Smooth muscle cell (in vitro differentiated cells): ENCODE measurements around the gene LSM10. TPM values are rescaled to one million over a fixed set of nuclear protein-coding genes. Genes with fewer than 3 reads are reported as not detected.

ENCODE experiments used
- DNase-seq: peaks from one replicate; lab custom pipeline; 2025; ENCODE audit not compliant: unreplicated experiment; lab: John Stamatoyannopoulos, UW
- H2AFZ ChIP-seq: fragments of 200-600 bp; sonication (generic); 2 replicates; pipeline ENCODE4 v1.6.0; 2016; ENCODE audit warnings: antibody characterized with exemption, low read depth, mild to moderate bottlenecking
- H3F3A ChIP-seq: fragments of 200-600 bp; sonication (generic); 2 replicates; pipeline ENCODE4 v1.6.0; 2017; ENCODE audit warnings: antibody characterized with exemption, low read depth
- H3K27ac ChIP-seq: fragments of 200-600 bp; sonication (generic); 2 replicates; pipeline ENCODE4 v1.5.1; 2016; ENCODE audit warnings: low read depth, mild to moderate bottlenecking
- H3K27me3 ChIP-seq: fragments of 200-600 bp; sonication (generic); 2 replicates; pipeline ENCODE4 v1.6.1; 2016; ENCODE audit warnings: low read depth, mild to moderate bottlenecking
- H3K36me3 ChIP-seq: fragments of 200-600 bp; sonication (generic); 2 replicates; pipeline ENCODE4 v1.5.1; 2016; ENCODE audit warnings: low read depth
- H3K4me1 ChIP-seq: fragments of 200-600 bp; sonication (generic); 2 replicates; pipeline ENCODE4 v1.5.1; 2016; ENCODE audit warnings: low read depth
- H3K4me2 ChIP-seq: fragments of 200-600 bp; sonication (generic); 2 replicates; pipeline ENCODE4 v1.6.0; 2016; ENCODE audit warnings: mild to moderate bottlenecking
- H3K4me3 ChIP-seq: fragments of 200-600 bp; sonication (generic); 2 replicates; pipeline ENCODE4 v1.5.1; 2016; ENCODE audit warnings: mild to moderate bottlenecking
- H3K79me2 ChIP-seq: fragments of 200-600 bp; sonication (generic); 2 replicates; pipeline ENCODE4 v1.6.0; 2016; ENCODE audit warnings: low read depth, mild to moderate bottlenecking
- H3K9ac ChIP-seq: fragments of 200-600 bp; sonication (generic); 2 replicates; pipeline ENCODE4 v1.6.0; 2016; ENCODE audit warnings: low read depth
- H3K9me3 ChIP-seq: fragments of 200-600 bp; sonication (generic); replicated peaks from 2 replicates; pipeline ENCODE4 v1.5.1; 2016; ENCODE audit warnings: low read depth
- H4K20me1 ChIP-seq: fragments of 200-600 bp; sonication (generic); 2 replicates; pipeline ENCODE4 v1.6.0; 2016; ENCODE audit warnings: low read depth
- CTCF ChIP-seq: fragments of 200-600 bp; sonication (generic); IDR thresholded peaks from 2 replicates; pipeline ENCODE4 v1.5.1; 2017; ENCODE audit warnings: borderline replicate concordance, mild to moderate bottlenecking, antibody characterized with exemption; ENCODE audit not compliant: insufficient read depth, poor library complexity, severe bottlenecking
- WGBS: methylation state at CpG from one replicate; pipeline ENCODE4 v1.1.7; 2016; ENCODE audit warnings: low lambda C conversion rate; 5-methylcytosine and 5-hydroxymethylcytosine counted together
- polyA plus RNA-seq: library from polyadenylated mRNA; unstranded; fragments of >200 nt; fragmentation: Nextera tagmentation; extraction: Ambion mirVana; gene quantifications from 2 replicates; pipeline ENCODE4 v1.2.1, GENCODE V29; 2016
- total RNA-seq: library from RNA; depleted of rRNA; stranded (reverse); fragments of >200 nt; gene quantifications from 2 replicates; pipeline ENCODE4 v1.2.3, GENCODE V29; 2014

The LSM10 gene
- total and polyA plus RNA-seq, 2 experiments from 2014 or later: 12.2 to 72.9 TPM

GRCh38 chr1:36385410-36386264 is 12.1 kb downstream of the LSM10 start, which contains the start of gene STK40:
TSS of gene STK40 (minus strand) at chr1:36385924. CDS start at chr1:36361332, 24,592 bp downstream.
- Histone ChIP-seq H3K27me3 (no peaks in the 10 kb centered on the region), H3F3A (peaks cover 21% of the 10 kb centered on the region), H3K27ac (peak within 1 kb of the TSS; percentile 99), H3K9me3 (no peaks in the 10 kb centered on the region), H4K20me1 (peaks cover 46% of the 10 kb centered on the region), H3K36me3 (no peaks in the 10 kb centered on the region), H3K4me2 (peak within 1 kb of the TSS; percentile 94), H3K79me2 (peaks cover 49% of the 10 kb centered on the region), H2AFZ (no peak within 1 kb of the TSS), H3K9ac (peak within 1 kb of the TSS; percentile 97), H3K4me1 (peaks cover 23% of the 10 kb centered on the region), H3K4me3 (peak within 1 kb of the TSS; percentile 79)
- no peak for TF ChIP-seq CTCF
- 1% methylated on average over 43 of the region's 82 CpGs for WGBS
- peak; percentile 94 for DNase-seq

GRCh38 chr1:36384542-36385409 is 12.9 kb downstream of the LSM10 start:
- no peaks in the 10 kb centered on the region for H3K9me3 ChIP-seq
- peak overlapping the region; percentile 79 for H3K4me3 ChIP-seq
- no peak overlapping the region for H2AFZ ChIP-seq
- DNase-seq: no peak
- H3K9ac ChIP-seq: peak overlapping the region; percentile 93
- H4K20me1 ChIP-seq: peaks cover 55% of the 10 kb centered on the region
- TF ChIP-seq CTCF: no peak
- H3K4me1 ChIP-seq: peaks cover 23% of the 10 kb centered on the region
- H3F3A ChIP-seq: peaks cover 21% of the 10 kb centered on the region
- peak overlapping the region; percentile 99 for H3K27ac ChIP-seq
- H3K4me2 ChIP-seq: peak overlapping the region; percentile 94
- H3K27me3 ChIP-seq: no peaks in the 10 kb centered on the region
- WGBS: 1% methylated on average over 25 of the region's 25 CpGs
- peaks cover 58% of the 10 kb centered on the region for H3K79me2 ChIP-seq
- H3K36me3 ChIP-seq: no peaks in the 10 kb centered on the region

GRCh38 chr1:36383240-36383639 is 14.5 kb downstream of the LSM10 start:
- Histone ChIP-seq H3K4me2 (no peak overlapping the region), H4K20me1 (peaks cover 65% of the 10 kb centered on the region)
- no peak for DNase-seq

More at GRCh38 chr1:36383240-36383639, 14.5 kb downstream of the LSM10 start:
- Histone ChIP-seq H3K27ac (no peak overlapping the region), H3K4me1 (peaks cover 23% of the 10 kb centered on the region), H2AFZ (no peak overlapping the region), H3K9me3 (no peaks in the 10 kb centered on the region), H3K36me3 (no peaks in the 10 kb centered on the region), H3F3A (peaks cover 14% of the 10 kb centered on the region), H3K9ac (no peak overlapping the region), H3K4me3 (no peak overlapping the region), H3K27me3 (no peaks in the 10 kb centered on the region), H3K79me2 (peaks cover 73% of the 10 kb centered on the region)
- TF ChIP-seq CTCF: no peak
- 100% methylated on average over 4 of the region's 4 CpGs for WGBS
